BJ (cell line): Measurements from ENCODE around the gene NINL. TPM values are rescaled to one million over a fixed set of nuclear protein-coding genes. Genes with fewer than 3 reads are reported as not detected.
"Not testable (repeated sequence)": the region's sequence is repeated elsewhere in the genome, so short reads cannot be mapped to it uniquely, and the experiment has no call there.

Source experiments
- CTCF ChIA-PET: fragments of 350-600 bp; formaldehyde crosslinking; extraction: SDS; loops from one replicate; lab custom pipeline; 2021; ENCODE audit warnings: antibody characterized with exemption, inconsistent platforms; lab: Yijun Ruan, JAX
- POLR2A ChIA-PET: fragments of 300-600 bp; sonication (Branson Sonifier 250); formaldehyde crosslinking; extraction: SDS; loops from one replicate; lab custom pipeline; 2021; ENCODE audit warnings: antibody characterized with exemption; lab: Charles Lee
- DNase-seq: peaks from one replicate; pipeline ENCODE4 v3.0.0-alpha.2; 2011; ENCODE audit warnings: low read depth
- H3K27me3 ChIP-seq: 2 replicates; pipeline ENCODE4 v1.6.0; 2011; ENCODE audit warnings: low read length; ENCODE audit not compliant: control insufficient read depth, insufficient read depth
- H3K36me3 ChIP-seq: 2 replicates; pipeline ENCODE4 v1.5.1; 2011; ENCODE audit warnings: low read length; ENCODE audit not compliant: control insufficient read depth, insufficient read depth
- H3K4me3 ChIP-seq: 2 replicates; pipeline ENCODE4 v1.5.1; 2011; ENCODE audit warnings: low read depth, mild to moderate bottlenecking, control low read depth, low read length
- polyA plus RNA-seq: library from polyadenylated mRNA; depleted of rRNA; stranded (reverse); fragments of >200 nt; gene quantifications from 2 replicates; pipeline ENCODE4 v1.2.3, GENCODE V29; 2011
- TF ChIP-seq, protein P1 (sequence below): IDR thresholded peaks from 2 replicates; pipeline ENCODE4 v1.5.1; 2011; ENCODE audit warnings: low read depth, mild to moderate bottlenecking, control low read depth, inconsistent platforms, low read length, moderate library complexity; ENCODE audit not compliant: insufficient read depth

Gene NINL
- polyA plus RNA-seq, 1 experiment, result 6.2 TPM

DNA sequence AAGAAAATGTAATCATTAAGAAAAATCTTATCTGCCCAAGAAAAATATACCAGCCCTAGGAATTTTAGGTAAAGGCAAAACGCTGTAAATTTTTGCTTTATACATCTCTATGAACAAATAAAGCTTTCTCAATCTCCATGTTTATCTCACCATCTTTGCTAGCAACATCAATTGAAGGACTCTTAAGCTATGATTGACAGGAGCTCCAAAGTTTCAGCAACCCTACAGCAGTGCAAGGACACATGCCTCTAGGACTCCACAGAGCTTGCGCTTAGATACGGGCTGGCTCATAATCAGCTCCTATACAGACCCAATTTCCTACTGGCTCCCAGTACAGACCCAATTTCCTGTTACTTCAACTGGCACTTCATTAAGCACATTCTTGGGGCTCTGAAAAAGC is 34.2 kb upstream of the NINL start:
- TF ChIP-seq, protein P1, sequence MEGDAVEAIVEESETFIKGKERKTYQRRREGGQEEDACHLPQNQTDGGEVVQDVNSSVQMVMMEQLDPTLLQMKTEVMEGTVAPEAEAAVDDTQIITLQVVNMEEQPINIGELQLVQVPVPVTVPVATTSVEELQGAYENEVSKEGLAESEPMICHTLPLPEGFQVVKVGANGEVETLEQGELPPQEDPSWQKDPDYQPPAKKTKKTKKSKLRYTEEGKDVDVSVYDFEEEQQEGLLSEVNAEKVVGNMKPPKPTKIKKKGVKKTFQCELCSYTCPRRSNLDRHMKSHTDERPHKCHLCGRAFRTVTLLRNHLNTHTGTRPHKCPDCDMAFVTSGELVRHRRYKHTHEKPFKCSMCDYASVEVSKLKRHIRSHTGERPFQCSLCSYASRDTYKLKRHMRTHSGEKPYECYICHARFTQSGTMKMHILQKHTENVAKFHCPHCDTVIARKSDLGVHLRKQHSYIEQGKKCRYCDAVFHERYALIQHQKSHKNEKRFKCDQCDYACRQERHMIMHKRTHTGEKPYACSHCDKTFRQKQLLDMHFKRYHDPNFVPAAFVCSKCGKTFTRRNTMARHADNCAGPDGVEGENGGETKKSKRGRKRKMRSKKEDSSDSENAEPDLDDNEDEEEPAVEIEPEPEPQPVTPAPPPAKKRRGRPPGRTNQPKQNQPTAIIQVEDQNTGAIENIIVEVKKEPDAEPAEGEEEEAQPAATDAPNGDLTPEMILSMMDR, result no peak
- DNase-seq, result no peak
- Histone ChIP-seq H3K27me3 (no peaks in the 10 kb centered on the region), H3K36me3 (no peaks in the 10 kb centered on the region), H3K4me3 (no peak overlapping the region)
- CTCF ChIA-PET, result interaction anchor here (0.6 to 1.6 kb wide), 2 partner anchors 71 to 626 kb away, joined by 3 read pairs; no protein-coding TSS in a partner anchor
- POLR2A ChIA-PET, result no interaction called here

DNA sequence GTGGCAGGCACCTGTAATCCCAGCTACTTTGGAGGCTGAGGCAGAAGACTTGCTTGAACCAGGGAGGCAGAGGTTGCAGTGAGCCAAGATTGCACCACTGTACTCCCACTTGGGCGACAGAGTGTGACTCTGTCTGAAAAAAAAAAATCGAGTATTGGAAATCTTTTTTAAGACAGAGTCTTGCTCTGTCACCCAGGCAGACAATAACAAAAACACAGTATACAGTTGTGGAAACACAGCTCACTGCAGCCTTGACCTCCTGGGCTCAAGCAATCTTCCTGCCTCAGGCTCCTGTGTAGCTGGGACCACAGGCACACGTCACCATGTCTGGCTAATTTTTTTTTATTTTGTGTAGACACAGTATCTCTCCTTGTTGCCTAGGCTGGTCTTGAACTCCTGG is 23.4 kb upstream of the NINL start:
- CTCF ChIA-PET, result no interaction called here
- POLR2A ChIA-PET, result no interaction called here

DNA sequence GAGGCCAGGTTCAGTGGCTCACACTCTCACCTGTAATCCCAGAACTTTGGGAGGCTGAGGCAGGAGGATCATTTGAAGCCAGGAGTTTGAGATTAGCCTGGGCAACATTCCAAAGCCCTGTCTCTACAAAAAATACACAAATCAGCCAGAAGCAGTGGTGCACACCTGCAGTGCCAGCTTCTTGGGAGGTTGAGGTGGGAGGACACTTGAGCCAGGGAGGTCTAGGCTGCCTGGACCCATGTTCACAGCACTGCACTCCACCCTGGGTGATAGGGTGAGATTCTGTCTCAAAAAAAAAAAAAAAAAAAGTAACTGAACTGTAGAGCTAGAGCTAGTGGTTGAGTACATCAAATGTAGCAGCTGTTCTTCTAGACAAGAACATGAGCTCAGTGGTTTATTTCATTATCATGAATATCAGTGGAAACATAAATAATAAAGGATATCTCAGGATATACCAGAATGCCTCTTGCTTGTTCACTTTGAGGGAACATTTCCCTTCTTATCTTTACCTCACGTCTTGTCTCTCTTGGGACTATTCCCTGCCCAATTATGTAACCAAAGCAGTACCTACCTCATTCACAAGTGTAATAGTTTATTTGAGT is 20.9 kb upstream of the NINL start:
- TF ChIP-seq, protein P1, result no peak
- Histone ChIP-seq H3K4me3 (no peak overlapping the region), H3K36me3 (no peaks in the 10 kb centered on the region), H3K27me3 (no peaks in the 10 kb centered on the region)
- DNase-seq, result no peak
- ChIA-PET CTCF (no interaction called here), POLR2A (no interaction called here)

More for the DNA sequence above, 23.4 kb upstream of the NINL start:
- H3K36me3 ChIP-seq, result 0 out of 2 replicates have a peak, but pooled peaks cover 2% of the 10 kb centered on the region
- no peaks in the 10 kb centered on the region for H3K27me3 ChIP-seq
- TF ChIP-seq, protein P1, result no peak
- DNase-seq, result no peak
- H3K4me3 ChIP-seq, result no peak overlapping the region

GRCh38 chr20:25605148-25605547 is 19.8 kb upstream of the NINL start:
- no peak overlapping the region for H3K4me3 ChIP-seq
- TF ChIP-seq, protein P1, result no peak
- ChIA-PET POLR2A (interaction anchor here (0.5 kb wide), 1 partner anchor 19 kb away, joined by 8 read pairs; no protein-coding TSS in a partner anchor), CTCF (no interaction called here)
- no peaks in the 10 kb centered on the region for H3K36me3 ChIP-seq
- DNase-seq, result no peak
- no peaks in the 10 kb centered on the region for H3K27me3 ChIP-seq

- H3K36me3 ChIP-seq, result no peaks in the 10 kb centered on the region
- no peaks in the 10 kb centered on the region for H3K27me3 ChIP-seq
- TF ChIP-seq, protein P1, result no peak
- H3K4me3 ChIP-seq, result no peak overlapping the region
- ChIA-PET POLR2A (interaction anchor here (0.5 kb wide), 1 partner anchor 19 kb away, joined by 8 read pairs; no protein-coding TSS in a partner anchor), CTCF (no interaction called here)
- DNase-seq, result no peak
These were observed 19.3 kb upstream of the NINL start for GRCh38 chr20:25604611-25605010.

DNA sequence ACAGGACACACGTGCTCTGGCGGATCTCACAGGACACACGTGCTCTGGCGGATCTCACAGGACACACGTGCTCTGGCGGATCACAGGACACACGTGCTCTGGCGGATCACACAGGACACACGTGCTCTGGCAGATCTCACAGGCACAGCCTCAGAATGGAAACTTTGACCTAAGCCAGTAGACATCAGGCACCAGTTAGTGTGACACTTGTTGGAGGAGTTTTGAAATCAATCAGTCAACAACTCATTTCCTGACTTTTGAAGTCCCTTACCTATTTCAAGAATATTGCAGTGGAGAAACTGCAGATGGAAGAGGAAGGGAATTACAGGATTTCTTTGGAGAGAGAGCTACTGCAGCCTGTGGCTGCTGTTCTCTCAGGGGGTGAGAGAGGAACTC is 17.6 kb upstream of the NINL start:
- POLR2A ChIA-PET, H3K27me3 ChIP-seq, CTCF ChIA-PET, H3K36me3 ChIP-seq, H3K4me3 ChIP-seq, DNase-seq: not testable (repeated sequence)

DNA sequence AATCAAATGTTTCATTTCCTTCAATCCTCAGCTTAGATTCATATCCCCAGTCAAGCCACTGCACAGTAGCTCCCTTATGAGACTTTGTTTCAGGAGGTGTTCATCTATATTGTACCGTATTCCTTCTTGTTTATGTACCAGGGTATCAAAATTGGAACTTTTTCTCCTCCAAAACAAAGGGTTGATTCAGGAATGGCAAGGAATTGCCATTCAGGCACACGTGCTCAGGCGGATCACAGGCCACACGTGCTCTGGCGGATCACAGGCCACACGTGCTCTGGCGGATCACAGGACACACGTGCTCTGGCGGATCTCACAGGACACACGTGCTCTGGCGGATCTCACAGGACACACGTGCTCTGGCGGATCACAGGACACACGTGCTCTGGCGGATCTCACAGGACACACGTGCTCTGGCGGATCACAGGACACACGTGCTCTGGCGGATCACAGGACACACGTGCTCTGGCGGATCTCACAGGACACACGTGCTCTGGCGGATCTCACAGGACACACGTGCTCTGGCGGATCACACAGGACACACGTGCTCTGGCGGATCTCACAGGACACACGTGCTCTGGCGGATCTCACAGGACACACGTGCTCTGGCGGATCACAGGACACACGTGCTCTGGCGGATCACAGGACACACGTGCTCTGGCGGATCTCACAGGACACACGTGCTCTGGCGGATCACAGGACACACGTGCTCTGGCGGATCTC is 17.0 kb upstream of the NINL start:
- DNase-seq, CTCF ChIA-PET, H3K4me3 ChIP-seq, H3K27me3 ChIP-seq, POLR2A ChIA-PET, H3K36me3 ChIP-seq: not testable (repeated sequence)
